ENCODE data around the gene COX5A.

DNA sequence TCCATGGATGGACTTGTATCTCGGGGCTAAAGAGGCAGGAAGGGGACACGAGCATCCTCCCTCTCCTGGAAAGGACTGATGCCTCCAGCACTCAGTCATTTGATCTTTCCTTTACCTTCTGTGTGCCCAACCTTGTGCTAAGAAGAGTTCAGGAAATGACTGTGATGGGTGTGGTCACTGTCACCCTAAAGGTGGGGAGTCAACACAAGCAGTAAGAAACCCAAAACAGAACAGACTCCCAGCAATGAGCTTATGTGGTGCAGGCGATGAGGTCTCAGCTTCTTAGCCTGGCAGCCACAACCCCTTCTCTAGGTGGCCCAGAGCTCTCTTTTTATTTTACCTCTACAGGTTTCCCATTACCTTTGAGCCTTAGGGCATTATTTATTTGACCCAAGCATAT lies 44.2 kb downstream of the COX5A start:
- TF ChIP-seq, protein P1, sequence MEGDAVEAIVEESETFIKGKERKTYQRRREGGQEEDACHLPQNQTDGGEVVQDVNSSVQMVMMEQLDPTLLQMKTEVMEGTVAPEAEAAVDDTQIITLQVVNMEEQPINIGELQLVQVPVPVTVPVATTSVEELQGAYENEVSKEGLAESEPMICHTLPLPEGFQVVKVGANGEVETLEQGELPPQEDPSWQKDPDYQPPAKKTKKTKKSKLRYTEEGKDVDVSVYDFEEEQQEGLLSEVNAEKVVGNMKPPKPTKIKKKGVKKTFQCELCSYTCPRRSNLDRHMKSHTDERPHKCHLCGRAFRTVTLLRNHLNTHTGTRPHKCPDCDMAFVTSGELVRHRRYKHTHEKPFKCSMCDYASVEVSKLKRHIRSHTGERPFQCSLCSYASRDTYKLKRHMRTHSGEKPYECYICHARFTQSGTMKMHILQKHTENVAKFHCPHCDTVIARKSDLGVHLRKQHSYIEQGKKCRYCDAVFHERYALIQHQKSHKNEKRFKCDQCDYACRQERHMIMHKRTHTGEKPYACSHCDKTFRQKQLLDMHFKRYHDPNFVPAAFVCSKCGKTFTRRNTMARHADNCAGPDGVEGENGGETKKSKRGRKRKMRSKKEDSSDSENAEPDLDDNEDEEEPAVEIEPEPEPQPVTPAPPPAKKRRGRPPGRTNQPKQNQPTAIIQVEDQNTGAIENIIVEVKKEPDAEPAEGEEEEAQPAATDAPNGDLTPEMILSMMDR (conservative IDR thresholded peaks at IDR 0.05; ENCODE audit: low read length), result no peak
- no peak for TF ChIP-seq EZH2phosphoT487 (IDR thresholded peaks at IDR 0.05; ENCODE audit: borderline replicate concordance)
